DMS 273 (cell line): ENCODE results near the gene TMEM95.
A peak's percentile ranks its signal among the peaks of the same experiment; 100 is the strongest.

Experiments used
- DNase-seq: peaks from one replicate; lab custom pipeline; 2025; ENCODE audit not compliant: unreplicated experiment; lab: John Stamatoyannopoulos, UW

Gene TMEM95, protein sequence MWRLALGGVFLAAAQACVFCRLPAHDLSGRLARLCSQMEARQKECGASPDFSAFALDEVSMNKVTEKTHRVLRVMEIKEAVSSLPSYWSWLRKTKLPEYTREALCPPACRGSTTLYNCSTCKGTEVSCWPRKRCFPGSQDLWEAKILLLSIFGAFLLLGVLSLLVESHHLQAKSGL

DNA sequence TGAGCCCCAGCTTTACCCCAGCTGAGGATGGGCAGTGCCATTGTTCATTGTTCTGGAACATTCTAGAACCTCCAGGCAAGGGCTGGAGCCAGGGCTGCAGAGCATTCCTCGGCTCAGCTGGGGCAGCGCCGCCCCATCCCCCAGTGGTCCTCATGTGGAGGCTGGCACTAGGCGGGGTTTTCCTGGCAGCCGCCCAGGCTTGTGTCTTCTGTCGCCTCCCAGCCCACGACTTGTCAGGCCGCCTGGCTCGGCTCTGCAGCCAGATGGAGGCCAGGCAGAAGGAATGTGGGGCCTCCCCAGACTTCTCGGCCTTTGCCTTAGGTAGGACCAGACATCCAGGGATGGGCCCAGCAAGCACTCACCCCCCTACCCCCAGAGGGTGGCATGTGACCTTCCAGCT, at the start of gene TMEM95:
TMEM95 (plus strand) TSS at position 104 of the 400 bp plus-strand sequence; CDS start at position 153, 49 bp downstream.
- DNase-seq = peak; percentile 59

DNA sequence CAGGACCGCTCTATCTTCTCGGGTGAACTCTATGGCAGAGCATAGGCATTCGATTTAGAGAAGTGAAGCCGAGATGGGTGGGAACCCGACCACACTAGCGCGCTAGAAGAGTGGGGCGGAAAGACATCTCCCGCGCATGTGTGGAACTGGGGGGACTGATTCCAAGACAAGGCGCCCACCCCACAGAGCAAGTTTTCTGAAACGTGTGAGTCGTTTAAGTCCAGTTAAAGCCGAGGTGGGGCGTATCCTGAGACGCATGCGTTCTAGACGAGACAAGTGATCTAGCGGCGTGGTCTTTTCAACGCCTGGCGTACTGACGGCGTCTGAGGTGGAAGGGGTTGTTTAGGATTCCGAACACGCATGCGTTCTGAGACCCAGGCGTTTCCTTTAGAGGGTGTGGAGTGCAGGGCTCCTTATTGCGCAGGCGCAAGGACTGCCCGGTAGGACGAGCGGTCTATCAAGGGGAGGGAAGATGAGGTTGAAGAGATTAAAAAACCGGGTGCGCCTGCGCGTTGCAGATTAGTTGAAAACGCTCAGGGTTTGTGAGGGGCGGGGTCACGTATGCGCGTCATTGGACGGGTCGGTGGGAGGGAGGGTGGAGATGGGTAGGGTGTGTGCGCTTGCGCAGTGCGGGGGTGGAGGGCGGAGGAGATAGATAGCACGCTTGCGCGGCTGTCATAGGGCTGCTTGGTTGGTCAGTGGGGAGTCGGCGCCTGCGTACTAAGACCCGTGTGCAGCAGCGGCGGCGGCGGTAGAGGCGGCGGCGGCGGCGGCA, 47.9 kb upstream of the TMEM95 start, which contains the start of gene EIF5A:
EIF5A (plus strand) TSS at position 718 of the 775 bp plus-strand sequence. CDS start 2,008 bp downstream, outside the sequence.
- DNase-seq = peak; percentile 99

DNA sequence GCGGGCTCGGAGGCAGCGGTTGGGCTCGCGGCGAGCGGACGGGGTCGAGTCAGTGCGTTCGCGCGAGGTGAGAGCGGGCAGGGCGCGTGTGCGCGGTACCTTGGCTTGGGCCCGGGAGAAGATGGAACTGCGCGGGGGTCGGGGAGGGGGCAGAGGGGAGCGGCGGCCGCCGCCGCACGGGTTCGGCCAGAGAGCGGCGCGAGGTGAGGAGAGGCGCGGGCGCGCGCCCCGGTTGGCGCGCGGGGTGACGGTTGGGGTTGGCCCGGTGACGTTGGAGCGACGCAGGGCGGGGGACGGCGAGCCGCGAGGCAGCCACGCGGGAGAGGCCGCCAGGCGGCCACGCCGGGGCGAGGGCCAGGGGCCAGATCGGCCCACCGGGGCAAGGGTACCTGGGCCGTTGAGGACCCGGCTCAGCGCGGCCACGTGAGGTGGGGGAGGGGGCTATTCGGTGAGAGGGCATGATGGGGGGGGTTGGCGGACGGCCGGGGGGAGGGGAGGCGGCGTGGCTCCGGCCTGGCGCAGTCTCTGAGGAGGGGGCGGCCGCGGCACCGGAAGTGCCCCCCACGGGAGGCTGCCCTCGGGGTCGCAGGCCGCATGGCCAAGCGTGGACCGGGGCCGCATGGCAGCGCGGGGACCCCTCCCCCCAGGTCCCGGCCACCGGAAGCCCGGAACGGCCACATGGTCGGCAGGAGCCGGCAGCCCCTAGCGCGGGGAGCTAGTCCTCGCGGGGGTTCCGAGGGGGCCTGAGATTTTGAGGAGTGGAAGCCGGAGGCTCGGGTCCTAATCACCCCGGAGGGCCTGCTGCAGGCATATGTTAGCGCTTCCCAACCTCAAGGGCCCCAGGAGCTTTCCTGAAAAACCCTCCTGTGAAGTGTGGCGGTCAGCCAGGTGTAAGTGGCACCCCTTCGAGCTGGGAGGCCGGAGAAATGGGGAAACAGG, 47.0 kb upstream of the TMEM95 start:
- peak; percentile 67 for DNase-seq

DNA sequence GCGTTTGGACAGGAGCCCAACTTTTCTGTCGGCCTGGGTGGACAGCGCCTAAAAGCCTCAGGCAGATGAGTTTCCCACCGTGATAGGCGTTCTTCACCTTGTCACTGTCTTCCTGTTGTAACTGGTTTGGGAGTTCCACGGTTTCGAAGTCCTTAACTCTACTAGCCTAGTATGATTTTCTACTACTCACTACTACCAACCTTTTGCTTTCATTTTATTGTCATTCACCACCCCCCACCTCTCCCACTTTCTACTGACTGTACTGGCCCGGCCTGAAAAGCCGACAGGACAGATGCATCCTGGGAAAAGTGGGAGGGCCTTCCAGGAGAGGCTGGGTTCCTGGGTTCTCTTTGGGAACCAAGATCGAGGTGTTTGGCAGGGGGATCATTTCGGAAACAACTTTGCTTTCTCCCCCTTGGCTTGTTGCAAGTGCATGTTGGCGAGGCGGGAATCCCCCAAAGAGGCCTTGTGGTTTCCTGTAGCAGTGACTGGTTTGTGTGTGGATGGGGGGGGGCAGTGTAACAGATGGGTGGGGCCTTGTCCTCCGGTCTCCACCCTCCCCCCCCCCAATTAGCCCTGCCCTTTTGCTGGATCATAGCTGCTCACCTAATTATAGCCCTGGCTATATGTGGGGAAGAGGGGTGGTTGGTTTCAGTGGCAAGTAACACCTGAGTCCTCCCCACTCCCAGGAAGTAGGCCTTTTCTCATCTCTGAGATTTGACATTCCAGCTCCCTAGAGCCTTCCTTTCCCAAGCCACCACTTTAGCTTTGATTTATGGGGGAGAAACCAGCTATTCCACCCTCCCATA, 46.1 kb upstream of the TMEM95 start:
- DNase-seq = peak; percentile 78

DNA sequence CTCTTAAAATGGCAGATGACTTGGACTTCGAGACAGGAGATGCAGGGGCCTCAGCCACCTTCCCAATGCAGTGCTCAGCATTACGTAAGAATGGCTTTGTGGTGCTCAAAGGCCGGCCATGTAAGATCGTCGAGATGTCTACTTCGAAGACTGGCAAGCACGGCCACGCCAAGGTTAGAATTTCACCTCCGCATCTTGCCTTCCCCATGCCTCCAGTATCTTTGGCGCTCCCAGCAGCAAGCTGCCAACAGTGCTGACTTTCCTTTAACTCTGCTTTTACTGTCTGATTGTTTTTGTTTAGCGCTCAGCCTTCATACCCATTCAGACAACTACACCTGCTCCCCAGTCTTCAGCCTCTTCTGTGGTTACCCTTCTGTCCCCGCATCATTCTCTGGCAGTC, 45.3 kb upstream of the TMEM95 start:
- no peak for DNase-seq

DNA sequence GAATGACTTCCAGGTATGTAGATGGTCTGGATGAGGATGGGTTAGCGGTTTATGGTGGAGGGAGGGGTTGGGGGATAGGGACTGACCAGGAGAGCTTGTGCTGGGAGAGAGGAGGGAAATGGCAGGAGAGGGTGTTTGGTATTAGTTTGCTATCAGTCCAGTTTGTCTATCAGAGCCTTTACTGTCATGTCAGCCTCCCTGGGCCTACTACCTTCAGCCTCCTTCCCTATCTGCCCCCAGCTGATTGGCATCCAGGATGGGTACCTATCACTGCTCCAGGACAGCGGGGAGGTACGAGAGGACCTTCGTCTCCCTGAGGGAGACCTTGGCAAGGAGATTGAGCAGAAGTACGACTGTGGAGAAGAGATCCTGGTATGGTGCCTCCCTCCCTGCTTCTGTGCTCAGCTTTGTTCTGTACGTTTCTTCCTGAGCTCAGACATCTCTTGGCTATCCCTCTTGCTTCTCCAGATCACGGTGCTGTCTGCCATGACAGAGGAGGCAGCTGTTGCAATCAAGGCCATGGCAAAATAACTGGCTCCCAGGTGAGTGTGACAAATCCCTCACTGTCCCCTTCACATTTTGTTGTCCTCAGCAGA, 43.7 kb upstream of the TMEM95 start:
- DNase-seq = no peak

DNA sequence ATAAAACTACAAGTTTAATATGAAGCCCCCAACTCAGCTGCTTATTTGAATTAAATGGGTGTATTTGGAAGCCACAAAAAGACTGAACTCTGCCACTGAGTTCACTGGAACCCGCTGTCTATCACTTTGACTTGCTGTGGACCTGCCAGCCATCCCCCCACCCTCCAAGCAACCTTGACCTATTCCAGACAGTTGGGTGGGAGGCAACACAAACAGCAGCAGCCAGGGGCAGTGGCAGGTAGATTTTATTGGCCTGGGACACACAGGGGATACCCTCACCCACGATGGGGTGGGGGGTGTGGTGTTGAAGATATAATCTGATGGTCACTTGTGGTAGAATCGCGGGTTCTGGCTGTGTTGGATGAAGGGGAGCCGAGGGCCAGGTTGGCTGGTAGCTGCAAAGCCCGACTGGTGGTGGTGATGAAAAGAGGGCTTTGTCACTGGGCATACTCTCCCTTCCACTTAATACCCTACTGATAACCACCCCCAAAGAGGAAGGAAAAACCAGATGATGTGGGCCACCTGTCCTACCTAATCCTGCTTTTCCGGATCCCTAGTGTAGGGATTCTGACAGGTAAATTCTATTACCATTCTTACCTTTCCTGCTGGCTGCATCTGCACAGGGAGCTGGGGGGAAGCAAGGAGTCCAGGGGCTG, 42.4 kb upstream of the TMEM95 start:
- peak; percentile 31 for DNase-seq

DNA sequence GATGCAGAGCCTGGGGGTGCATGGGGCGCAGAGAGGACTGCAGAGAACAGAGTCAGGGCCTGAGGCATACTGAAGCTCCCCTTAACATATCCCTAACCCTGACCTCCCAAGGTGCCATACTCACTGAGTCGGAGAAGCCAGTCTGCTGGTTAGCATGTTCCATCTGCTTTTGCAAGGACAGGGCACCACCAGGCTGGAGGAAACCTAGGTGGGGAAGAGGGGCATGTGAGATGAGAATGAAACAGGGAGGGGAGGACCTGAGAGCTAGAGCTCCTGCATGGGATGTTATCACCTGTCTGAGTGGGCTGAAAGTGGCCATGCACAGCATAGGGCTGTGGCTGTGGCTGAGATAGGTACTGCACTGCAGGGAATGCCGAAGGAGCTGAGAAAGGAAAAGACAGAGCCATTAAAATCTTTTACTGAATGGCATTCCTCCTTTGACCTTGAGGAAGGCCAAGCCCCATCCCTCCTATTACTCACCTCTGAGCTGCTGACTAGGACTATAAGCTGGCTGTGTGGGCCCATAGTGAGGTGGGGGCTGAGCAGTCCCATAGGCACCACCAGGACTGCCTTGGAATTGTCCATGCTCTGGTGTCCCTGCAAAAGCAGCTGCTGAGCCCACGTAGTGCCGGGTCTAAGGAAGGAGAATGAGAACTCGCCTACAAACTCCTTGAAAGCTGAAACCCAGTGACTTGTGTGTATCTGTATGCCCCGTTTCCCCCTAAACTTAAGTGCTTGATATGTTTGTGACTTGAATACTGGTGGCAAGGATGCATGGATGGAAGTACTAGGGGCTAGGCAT, 41.7 kb upstream of the TMEM95 start:
- peak; percentile 62 for DNase-seq

DNA sequence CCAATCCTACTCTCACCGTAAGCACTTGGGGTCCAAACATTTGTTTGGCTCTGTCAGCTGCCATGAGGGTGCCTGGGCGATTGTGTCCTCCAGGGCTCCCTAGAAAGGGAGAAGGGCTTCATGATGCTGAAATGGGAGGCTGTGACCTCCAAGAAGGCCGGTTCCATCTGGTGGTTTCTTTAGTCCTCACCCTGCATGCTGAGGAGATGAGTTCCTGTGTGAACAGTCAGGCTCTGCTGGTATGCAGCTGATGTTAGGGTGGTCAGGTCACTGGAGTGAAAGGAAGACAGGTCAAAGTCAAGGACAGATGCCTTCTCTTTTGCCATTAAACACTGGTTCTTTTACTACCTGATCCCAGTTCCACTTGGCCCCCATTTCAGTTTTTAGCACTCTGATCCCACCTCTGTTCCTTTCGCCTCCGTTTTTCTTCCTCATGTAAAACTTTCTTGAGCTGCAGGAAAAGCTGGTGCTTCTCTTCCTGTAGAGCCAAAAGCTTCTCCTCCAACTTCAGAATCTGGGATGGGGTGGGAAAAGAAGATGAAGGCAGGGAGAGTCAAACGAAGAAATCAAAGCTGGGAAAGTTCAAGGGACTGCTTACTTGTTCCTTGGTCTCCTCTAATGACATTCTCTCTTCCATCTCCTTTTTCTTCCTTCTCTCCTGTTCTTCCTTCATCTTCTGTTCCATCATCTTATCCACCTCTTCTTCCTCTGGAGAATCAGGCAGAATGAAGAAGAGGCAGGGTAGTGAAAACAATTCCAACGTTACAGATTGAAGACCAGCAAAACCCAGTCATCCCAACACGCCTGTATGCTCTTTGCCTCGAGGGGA, 40.9 kb upstream of the TMEM95 start:
- DNase-seq = peak; percentile 61

DNA sequence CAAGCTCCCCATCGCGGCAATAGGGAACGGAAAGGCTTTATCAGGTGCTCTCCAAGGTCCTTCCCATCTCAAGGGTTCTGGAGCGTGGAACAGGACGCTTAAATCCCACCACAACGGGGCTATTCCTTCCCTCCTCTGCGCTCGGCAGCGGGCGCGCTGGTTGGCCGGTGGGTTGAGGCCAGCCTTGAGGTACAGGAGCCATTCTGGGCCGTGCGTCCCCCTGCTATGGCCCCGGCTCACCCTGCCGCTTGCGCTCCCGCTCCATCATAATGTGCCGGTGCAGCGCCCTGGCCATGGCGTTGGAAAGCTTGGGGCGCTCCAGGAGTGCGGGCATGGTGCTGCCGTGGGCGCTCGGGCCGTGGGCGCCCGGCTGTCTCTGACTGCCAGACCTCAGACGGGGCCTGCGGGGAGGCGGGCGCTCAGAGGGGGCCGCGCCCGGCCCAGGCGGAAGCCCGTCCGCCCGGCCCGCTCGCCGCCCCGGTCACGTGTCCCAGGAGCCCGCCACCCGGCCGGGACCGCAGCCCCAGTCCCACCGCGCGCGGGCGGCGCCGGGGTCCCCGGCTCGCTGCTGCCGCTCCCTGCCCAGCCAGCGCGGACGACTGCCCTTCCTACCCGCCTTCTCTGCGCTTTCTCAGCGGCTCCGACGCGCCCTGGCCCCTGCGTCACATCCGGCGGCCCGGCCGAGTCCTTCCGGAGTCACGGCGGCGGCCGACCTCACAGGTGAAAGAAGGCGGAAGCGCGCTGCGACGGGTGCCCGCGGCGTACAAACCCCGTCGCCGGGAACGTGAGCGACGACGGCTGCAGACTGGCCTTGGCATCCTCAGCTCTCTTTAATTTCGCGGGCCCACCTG, 40.0 kb upstream of the TMEM95 start, which contains the start of gene GPS2:
GPS2 (minus strand) TSS at position 642 of the 851 bp plus-strand sequence; CDS start at position 334, 308 bp downstream.
- DNase-seq = peak; percentile 90

DNA sequence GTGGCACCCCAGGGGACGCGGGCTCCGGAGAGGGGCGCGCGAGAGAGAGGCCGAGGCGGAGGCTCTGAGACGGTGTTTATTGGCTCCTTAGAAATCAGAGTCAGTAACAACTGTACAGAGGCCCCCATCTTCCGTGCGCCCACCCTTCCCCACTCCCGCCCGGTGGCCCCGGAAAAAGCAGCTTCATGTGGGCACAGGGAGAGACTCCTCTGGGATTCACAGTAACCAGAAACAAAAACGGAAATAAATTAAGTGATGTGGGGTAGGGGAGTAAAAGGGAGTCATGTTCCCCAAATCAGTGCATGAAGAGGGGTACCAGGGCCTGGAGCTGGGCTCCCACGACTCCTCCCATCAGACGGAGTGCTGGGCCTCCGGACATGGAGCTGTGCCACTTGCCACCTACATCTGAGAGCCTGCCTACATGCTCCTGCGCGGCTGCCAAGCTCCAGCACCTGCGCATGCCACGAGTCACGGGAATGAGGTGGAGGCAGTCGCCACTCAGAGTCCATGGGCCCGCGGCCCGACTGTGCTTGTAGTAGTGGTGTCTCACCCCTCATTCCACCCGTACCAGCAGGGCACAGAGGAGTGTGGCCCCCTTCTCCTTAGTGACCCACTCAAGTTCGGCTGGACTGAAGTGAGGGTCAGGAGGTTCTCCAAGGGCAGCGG, 39.3 kb upstream of the TMEM95 start:
- no peak for DNase-seq

DNA sequence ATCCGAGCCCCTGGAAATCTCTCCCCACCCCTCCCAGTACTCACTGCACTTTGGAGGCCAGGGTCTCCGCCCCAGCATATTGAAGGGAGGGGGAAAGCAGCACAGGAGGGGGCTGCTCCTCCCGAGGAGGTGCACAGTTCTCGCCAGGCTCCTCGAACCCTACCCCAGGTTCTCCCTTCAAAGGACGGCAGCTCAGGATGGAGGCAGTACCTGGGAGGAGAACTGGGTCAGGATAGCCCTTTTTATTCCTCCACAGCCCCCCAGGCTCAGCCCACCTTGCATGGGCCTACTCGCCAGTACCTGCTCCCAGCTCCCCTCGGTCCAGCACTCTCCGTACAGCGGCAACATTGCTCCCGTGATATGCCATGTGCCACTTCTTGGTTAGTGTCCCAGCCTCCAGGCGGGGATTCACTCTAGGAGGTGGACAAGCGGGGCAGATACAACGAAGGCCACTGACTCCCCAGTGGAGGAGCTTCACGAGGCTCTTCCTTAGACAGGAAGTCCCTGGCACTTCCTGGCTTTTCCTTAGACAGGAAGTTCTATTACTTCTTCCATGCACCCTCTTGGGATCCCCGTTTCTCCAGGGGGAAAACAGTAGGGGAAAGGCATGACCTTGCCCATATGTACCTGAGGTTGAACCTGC, 37.7 kb upstream of the TMEM95 start:
- DNase-seq = no peak

DNA sequence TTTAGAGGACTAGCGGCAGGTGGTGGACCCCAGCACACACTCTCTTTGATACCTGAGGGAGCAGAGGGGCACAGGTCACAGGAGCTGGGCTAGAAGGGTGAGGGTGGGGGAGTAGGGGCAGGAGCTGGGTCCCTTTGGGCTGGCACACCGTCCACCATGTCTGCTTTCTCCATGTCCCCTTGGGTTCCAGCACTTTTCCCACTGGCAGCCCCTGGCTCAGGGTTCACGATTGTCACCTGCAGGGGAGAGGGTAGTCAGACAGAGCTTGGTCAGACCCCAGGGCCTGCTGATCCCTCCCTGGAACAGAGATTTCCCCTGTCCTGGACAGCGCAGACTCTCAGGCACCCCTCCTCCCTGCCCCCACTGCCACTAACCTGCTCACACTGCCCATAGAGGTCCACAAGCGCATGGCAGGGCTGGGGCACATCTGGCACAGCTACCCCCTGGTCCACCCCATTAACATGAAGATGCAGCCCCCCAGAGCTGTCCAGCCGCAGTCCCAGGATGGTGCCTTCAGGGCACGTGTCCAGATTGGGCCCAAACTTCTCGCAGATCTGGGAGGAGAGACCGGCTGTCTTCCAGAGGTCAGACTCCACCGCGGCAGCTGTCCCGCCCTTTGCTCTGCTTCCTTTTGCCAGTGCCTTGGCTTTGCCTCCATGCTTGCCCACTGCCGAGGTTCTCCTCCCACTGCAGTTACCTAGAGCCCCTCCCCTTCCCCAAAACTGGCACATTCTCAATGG, 36.7 kb upstream of the TMEM95 start:
- no peak for DNase-seq

DNA sequence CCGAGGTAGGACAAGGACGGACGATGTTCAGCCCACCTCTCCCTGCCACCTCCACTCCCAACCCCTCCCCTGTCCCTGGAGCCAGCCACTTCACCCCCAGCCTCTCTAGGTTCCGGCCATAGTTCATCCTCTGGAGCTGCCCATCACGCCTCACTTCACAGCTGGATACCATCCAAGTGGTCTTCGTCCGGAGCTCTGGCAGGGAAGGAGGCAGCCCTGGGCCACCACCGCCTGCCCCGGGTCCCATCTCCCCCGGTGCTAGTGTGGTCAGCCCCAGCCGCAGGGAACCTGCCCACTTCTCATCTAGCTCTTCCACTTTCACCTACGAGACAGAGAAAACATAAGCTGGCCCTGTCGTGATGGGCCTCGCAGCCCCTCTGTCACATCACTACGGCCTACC, 33.5 kb upstream of the TMEM95 start:
- DNase-seq = no peak

DNA sequence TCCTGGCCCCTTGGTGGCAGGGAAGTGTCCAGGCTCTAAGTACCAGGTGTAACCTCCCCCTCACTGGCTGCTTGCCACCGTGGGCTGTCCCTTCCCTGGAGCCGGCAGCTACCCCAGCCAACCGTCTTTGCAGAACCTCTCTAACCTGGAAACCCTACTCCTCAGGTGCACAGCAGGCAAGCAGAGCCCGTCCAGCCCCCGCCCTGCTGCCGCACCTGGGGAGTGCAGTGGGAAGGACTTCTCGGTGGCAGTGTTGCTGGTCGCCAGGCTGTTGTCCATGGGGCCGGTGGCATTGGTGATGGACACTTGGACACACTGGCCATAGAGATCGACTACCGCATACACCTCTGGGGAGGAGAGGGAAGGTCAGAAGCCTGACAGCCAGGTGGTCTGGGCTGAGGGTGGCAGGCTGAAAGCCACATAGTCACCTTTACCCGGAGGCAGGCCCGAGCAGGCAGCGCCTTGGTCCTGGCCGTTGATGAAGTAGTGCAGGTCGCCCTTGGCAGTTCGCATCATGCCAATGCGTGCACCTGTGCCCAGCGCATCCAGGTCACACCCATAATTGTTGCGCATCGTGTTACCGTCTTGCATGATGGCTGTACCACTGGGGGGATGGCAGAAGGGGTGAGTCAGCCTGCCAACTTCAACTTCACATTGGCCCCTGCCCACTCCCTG, 32.3 kb upstream of the TMEM95 start:
- DNase-seq = no peak
